Pancreas (tissue), 10 donors: ENCODE results near the gene GSE1. TPM values are rescaled to one million over a fixed set of nuclear protein-coding genes. Genes with fewer than 3 reads are reported as not detected.

ENCODE experiments used
- ATAC-seq, 4 donors: fragments of 200-7000 bp; cut with Tn5 transposase; one replicate each; pipeline versions ENCODE4 v1.8.0 to v1.9.1; 2020; ENCODE audit warnings: mild to moderate bottlenecking in 4 of 4, moderate library complexity in 4 of 4
- DNase-seq, 6 donors: peaks; one replicate each; pipeline ENCODE4 v3.0.0-alpha.2; 2020
- FAIRE-seq: peaks from 2 replicates; lab custom pipeline; 2012; peaks lifted over from hg19 to GRCh38; lab: Jason Lieb, UNC
- H3K27ac ChIP-seq, 4 donors: fragments of 200-600 bp; sonication (generic); 1 replicate in 3 of 4; 2 replicates in 1 of 4; pipeline versions ENCODE4 v1.5.0 to v1.8.0; 2020
- H3K27me3 ChIP-seq, 4 donors: fragments of 200-600 bp; one replicate each; pipeline ENCODE4 v1.8.0; 2021
- H3K36me3 ChIP-seq, 3 donors: fragments of 200-600 bp; sonication (generic) in 1 of 3; one replicate each; pipeline versions ENCODE4 v1.5.0 to v1.8.0; 2020 to 2021
- H3K4me1 ChIP-seq, 3 donors: fragments of 200-600 bp; one replicate each; pipeline ENCODE4 v1.8.0; 2021
- H3K4me3 ChIP-seq, 4 donors: fragments of 200-600 bp; sonication (generic) in 2 of 4; one replicate each; pipeline versions ENCODE4 v1.5.0 to v1.8.0; 2020 to 2021
- H3K9me3 ChIP-seq, 4 donors: fragments of 200-600 bp; one replicate each; pipeline ENCODE4 v1.8.0; 2021
- WGBS, 2 donors: extraction: QIAGEN DNeasy Blood & Tissue Kit; methylation state at CpG; one replicate each; pipeline ENCODE4 v1.1.7; 2013; 5-methylcytosine and 5-hydroxymethylcytosine counted together
- intact Hi-C, 3 donors: fragments of 100-400 bp; cut with DNase I; formaldehyde crosslinking; loops; one replicate each; pipeline versions ENCODE4 v1.11.1 to v1.14.2; 2022
- polyA plus RNA-seq, 2 donors: library from polyadenylated mRNA; stranded (reverse); fragments of 200-250 nt; gene quantifications; one replicate each; pipeline ENCODE4 v1.2.3, GENCODE V29; 2013
- total RNA-seq, 6 donors: library from RNA; stranded (reverse); fragmentation: NEBNext Ultra II Directional in 4 of 6; extraction: Animal tissue kit (Norgen Biotek cat#: 25700) in 4 of 6; gene quantifications; one replicate each; pipeline versions ENCODE4 v1.2.1 to v1.2.4, GENCODE V29; 2021 to 2023
- TF ChIP-seq, protein P1 (sequence below), 4 donors: fragments of 200-600 bp; sonication (generic) in 3 of 4; IDR thresholded peaks; one replicate each; pipeline versions ENCODE4 v1.5.0 to v1.8.0; 2021; ENCODE audit warnings: antibody characterized with exemption in 4 of 4
- donor health status: healthy with polysubstance abuse.
- donor health status: DM: no; HTN: no; CAD: no; lungs with moderate emphysema.
- donor health status: DM: no; HTN: no; CAD: no.
- donor health status: control.
- donor health status: control.
- donor health status: Bipolar disorder and iron deficiency.
- donor health status: DM: yes; HTN: yes; CAD: no.
- donor health status: DM: no; HTN: no; CAD: no.
- donor health status: DM: no; HTN: no; CAD: no.
- donor health status: DM: yes; HTN: yes; CAD: no.

Gene GSE1
- total and polyA plus RNA-seq, 8 donors: 32.0 to 61.5 (median 41.9) TPM

DNA sequence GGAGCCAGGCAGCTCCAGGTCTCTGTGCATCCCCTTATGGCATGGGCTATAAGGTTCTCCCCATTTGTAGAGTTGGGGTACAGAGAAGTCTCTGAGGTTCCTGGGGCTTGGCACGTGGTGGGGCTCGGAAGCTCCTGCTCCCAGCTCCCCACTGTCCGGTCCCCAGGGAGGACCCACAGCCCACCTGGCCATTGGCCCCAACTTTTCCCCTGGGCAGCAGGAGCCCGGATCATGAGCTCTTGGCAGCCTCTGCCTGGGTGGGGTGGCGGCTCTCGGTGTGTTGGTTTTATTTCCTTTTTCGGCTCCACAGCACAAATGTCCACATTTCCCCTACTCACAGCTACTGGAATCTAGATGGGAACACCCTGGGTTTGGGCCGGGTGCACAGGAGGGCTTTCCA lies 30.5 kb downstream of the GSE1 start:
- no peak for FAIRE-seq
- H3K4me1 ChIP-seq: peaks cover 17 to 20% (median 20%) of the 10 kb centered on the region in 3 donors
- peak in 1 of 6 donors; percentile 69 for DNase-seq
- no peaks in the 10 kb centered on the region for H3K36me3 ChIP-seq
- H3K4me3 ChIP-seq: no peak overlapping the region
- intact Hi-C loops: no loop called here
- WGBS, 2 donors: 71 to 75% methylated on average over 8 of the region's 8 CpGs
- TF ChIP-seq, protein P1, sequence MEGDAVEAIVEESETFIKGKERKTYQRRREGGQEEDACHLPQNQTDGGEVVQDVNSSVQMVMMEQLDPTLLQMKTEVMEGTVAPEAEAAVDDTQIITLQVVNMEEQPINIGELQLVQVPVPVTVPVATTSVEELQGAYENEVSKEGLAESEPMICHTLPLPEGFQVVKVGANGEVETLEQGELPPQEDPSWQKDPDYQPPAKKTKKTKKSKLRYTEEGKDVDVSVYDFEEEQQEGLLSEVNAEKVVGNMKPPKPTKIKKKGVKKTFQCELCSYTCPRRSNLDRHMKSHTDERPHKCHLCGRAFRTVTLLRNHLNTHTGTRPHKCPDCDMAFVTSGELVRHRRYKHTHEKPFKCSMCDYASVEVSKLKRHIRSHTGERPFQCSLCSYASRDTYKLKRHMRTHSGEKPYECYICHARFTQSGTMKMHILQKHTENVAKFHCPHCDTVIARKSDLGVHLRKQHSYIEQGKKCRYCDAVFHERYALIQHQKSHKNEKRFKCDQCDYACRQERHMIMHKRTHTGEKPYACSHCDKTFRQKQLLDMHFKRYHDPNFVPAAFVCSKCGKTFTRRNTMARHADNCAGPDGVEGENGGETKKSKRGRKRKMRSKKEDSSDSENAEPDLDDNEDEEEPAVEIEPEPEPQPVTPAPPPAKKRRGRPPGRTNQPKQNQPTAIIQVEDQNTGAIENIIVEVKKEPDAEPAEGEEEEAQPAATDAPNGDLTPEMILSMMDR (IDR thresholded peaks at IDR 0.05): no peak
- no peaks in the 10 kb centered on the region for H3K9me3 ChIP-seq
- H3K27ac ChIP-seq: no peak overlapping the region
- H3K27me3 ChIP-seq: no peaks in the 10 kb centered on the region
- ATAC-seq: no peak

- DNase-seq (no peak), ATAC-seq (no peak), FAIRE-seq (no peak)
- TF ChIP-seq, protein P1 (IDR thresholded peaks at IDR 0.05): no peak
- intact Hi-C loops: no loop called here
- no peaks in the 10 kb centered on the region for H3K27me3 ChIP-seq
- H3K27ac ChIP-seq: no peak overlapping the region
- H3K4me3 ChIP-seq: no peak overlapping the region
- H3K4me1 ChIP-seq: peaks cover 12 to 17% (median 15%) of the 10 kb centered on the region in 3 donors
- H3K36me3 ChIP-seq: no peaks in the 10 kb centered on the region
- H3K9me3 ChIP-seq: no peaks in the 10 kb centered on the region
- WGBS, 2 donors: 92% methylated on average over 21 of the region's 21 CpGs
Measured at GRCh38 chr16:85644093-85644712, 31.1 kb downstream of the GSE1 start.

GRCh38 chr16:85645021-85645589 lies 32.0 kb downstream of the GSE1 start:
- H3K4me3 ChIP-seq: no peak overlapping the region
- H3K4me1 ChIP-seq: peaks cover 6 to 10% (median 9%) of the 10 kb centered on the region in 3 donors
- H3K9me3 ChIP-seq: no peaks in the 10 kb centered on the region
- peaks cover 0 to 9% (median 0%) of the 10 kb centered on the region in 3 donors for H3K36me3 ChIP-seq
- TF ChIP-seq, protein P1 (IDR thresholded peaks at IDR 0.05): no peak
- no peak overlapping the region for H3K27ac ChIP-seq
- FAIRE-seq (no peak), ATAC-seq (no peak), DNase-seq (no peak)
- WGBS, 2 donors: 62 to 64% methylated on average over 19 of the region's 19 CpGs
- no peaks in the 10 kb centered on the region for H3K27me3 ChIP-seq
- intact Hi-C loops: no loop called here

DNA sequence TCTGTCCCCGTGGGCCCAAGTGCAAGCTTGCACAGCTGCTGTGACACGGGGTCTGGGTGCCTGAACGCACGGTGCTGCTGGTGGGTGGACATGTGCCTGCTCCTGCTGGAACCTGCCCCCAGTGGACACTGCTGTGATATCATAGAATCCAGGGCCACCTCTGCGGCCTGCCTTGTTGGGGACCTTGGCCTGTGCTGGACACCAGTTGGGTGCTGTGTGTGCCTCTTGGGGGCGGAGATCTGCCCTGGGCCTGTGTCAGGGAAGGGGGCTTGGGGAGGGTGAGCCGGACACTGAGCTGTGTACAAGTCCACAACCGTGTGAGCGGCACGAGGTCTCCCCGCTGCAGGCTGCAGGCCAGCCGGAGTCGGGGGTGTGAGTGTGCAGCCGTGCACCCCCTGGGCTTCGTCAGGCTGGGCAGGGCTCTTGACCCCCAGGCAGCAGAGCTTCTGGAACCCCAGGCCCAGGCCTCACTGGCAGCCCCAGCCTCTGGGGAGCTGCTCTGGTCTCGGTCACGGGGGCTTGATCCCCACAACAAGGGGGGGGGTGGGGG lies 33.3 kb downstream of the GSE1 start:
- ATAC-seq: no peak
- Histone ChIP-seq H3K4me3 (no peak overlapping the region), H3K27me3 (no peaks in the 10 kb centered on the region), H3K36me3 (peaks cover 0 to 11% (median 0%) of the 10 kb centered on the region in 3 donors), H3K9me3 (no peaks in the 10 kb centered on the region), H3K27ac (no peak overlapping the region), H3K4me1 (peaks cover 2 to 4% (median 3%) of the 10 kb centered on the region in 3 donors)
- DNase-seq: no peak
- TF ChIP-seq, protein P1 (IDR thresholded peaks at IDR 0.05): no peak
- WGBS, 2 donors: 84 to 87% methylated on average over 16 to 17 of the region's 17 CpGs
- no peak for FAIRE-seq
- intact Hi-C loops: no loop called here

DNA sequence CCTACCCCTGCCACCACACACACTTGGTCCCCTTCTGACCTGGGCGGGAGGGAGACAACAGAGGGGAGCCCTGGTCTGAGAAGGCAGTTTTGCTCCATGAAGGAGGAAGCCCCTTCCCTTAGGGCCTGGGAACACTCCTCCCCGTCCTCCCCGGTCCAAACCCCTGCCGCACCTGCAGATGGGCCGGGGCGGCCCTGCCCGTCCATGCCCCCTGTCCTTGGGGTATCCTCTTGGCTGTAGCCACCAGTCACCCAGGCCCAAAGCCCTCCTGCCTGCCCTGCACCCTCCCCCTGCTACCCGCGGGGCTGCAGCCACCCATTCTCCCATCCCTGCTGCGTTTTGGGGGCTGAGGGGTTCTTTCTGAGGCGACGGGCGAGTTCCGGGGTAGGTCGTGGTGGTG lies 33.9 kb downstream of the GSE1 start:
- no peak overlapping the region for H3K4me3 ChIP-seq
- DNase-seq: no peak
- no peak for ATAC-seq
- H3K4me1 ChIP-seq: peaks cover 0 to under 1% (median 0%) of the 10 kb centered on the region in 3 donors
- intact Hi-C loops: no loop called here
- H3K27ac ChIP-seq: no peak overlapping the region
- no peak for FAIRE-seq
- 87 to 90% methylated on average over 15 of the region's 15 CpGs for WGBS, 2 donors
- no peaks in the 10 kb centered on the region for H3K27me3 ChIP-seq
- H3K36me3 ChIP-seq: peaks cover 0 to 11% (median 0%) of the 10 kb centered on the region in 3 donors
- H3K9me3 ChIP-seq: no peaks in the 10 kb centered on the region
- TF ChIP-seq, protein P1 (IDR thresholded peaks at IDR 0.05): no peak
